ENCODE measurements around the gene VAMP8.
"Not testable (repeated sequence)": the region's sequence is repeated elsewhere in the genome, so short reads cannot be mapped to it uniquely, and the experiment has no call there.

VAMP8 gene

GRCh38 chr2:85600951-85601770 lies 23.8 kb downstream of the VAMP8 start:
- FAIRE-seq = no peak

GRCh38 chr2:85601771-85602475 lies 24.5 kb downstream of the VAMP8 start:
- no peak for FAIRE-seq

GRCh38 chr2:85602476-85603234 lies 25.3 kb downstream of the VAMP8 start, which contains the start of gene TMEM150A:
Gene TMEM150A, minus strand, starts transcription at chr2:85602698. Its CDS starts 750 bp downstream, at chr2:85601948.
- no peak for FAIRE-seq

- FAIRE-seq = not testable (repeated sequence)
Observed at GRCh38 chr2:85604133-85604444, 26.7 kb downstream of the VAMP8 start.

- no peak for FAIRE-seq
Observed at GRCh38 chr2:85604568-85605339, 27.4 kb downstream of the VAMP8 start.

DNA sequence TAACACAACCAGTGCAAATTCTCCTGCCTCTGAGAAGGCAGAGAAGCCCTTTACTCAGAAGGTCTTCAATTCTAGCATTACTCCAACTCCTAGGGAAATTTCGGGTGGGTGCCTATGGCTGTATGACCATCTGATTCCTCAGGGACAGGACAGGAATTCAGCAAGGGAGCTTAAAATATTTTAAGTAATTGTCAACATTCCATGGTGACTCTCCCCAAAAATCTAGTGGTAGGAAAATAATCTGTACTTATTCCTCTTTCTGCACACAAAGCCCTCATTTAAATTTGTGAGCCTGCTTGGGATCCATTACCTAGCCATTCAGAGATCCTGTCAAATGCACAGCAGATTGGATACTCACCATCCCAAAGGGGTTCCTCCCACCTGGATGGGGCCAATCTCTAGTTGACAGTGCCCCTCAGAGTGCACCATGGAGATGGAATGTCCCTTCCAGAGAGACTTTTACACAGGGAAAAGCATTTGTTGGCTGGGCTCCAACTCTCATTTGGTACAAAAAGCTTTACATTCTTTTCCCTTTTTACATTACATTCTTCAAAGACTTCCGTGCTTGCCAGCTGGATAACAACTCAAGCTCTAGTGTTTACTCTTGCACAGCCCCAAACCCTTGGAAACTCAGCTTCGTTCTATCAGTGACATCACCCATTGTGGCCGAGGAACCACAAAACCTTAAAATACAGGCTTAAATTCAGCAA lies 28.2 kb downstream of the VAMP8 start:
- no peak for FAIRE-seq

- no peak for FAIRE-seq
Observed at GRCh38 chr2:85606116-85606455, 28.7 kb downstream of the VAMP8 start.

DNA sequence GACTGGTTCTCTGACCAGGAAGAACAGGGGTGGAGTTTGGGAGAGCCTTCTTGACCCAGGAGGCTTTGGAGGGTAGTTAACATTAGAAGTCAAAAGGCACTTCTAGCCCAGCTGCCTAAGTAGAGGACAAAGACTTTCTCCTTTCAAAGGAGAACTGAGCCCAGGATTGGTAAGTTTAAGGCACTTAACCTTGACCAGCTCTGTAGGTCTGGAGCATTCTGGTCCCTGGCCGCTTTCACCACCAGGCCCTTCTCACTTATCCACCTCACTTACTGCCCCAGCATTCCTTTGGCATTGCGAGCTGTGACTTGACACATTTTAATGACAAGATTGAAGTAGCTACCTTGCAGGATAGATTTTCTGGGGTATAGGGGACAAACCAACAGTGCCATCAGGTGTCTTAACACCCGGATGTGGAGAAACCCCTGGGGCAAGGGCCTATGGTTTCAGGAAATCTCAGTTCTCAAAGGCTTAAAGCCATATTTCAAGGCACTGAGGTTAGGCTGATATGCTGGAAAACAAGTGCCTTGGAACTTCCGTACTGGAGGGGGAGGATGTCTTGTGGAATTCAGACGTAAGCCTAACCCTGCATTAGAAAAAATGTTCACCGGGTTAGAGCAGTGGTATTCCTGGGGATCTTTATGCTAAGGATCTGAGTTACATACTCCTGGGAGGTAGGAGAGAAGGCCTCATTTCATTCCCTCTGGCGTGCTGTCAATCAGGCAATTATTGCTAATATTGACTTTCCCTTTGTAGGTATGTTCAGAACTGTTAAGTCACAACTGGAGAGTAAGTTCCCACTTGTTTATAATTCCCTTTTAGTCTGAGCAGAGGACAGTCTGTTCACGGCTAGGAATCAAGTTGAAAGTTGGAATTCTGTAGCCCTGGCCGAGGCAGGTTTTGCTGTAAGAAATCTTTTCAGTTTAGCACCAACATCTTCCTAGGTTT lies 30.2 kb downstream of the VAMP8 start:
- no peak for FAIRE-seq

DNA sequence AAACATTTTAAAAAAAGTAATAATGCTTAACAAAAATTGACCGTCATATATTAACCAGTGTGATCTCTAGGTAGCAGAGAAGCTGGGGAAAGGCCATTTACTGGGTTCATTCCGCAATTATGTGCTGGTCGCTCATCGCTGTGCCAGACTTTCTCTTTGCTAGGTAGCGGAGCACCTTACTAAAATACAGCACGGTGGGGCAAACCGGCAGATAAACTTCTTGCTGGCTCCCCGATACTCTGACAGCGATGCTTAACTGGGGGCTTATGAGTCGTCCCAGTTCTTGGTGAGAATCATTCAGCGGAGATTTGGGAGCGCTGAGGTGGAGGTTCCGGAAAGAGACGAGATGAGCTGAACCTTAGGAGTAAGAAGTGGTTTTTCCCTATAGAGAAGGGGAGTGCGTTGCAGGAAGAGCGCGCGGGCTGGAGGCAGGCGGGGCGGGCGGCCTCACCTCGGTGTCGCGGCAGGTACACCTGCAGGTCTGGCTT lies 33.9 kb downstream of the VAMP8 start:
- FAIRE-seq = no peak

- FAIRE-seq = peak; percentile 84
Observed at GRCh38 chr2:85611705-85612587, 34.6 kb downstream of the VAMP8 start, which contains the start of gene C2orf68. Gene C2orf68, minus strand, starts transcription at chr2:85612066. Its CDS starts 82 bp downstream, at chr2:85611984.

DNA sequence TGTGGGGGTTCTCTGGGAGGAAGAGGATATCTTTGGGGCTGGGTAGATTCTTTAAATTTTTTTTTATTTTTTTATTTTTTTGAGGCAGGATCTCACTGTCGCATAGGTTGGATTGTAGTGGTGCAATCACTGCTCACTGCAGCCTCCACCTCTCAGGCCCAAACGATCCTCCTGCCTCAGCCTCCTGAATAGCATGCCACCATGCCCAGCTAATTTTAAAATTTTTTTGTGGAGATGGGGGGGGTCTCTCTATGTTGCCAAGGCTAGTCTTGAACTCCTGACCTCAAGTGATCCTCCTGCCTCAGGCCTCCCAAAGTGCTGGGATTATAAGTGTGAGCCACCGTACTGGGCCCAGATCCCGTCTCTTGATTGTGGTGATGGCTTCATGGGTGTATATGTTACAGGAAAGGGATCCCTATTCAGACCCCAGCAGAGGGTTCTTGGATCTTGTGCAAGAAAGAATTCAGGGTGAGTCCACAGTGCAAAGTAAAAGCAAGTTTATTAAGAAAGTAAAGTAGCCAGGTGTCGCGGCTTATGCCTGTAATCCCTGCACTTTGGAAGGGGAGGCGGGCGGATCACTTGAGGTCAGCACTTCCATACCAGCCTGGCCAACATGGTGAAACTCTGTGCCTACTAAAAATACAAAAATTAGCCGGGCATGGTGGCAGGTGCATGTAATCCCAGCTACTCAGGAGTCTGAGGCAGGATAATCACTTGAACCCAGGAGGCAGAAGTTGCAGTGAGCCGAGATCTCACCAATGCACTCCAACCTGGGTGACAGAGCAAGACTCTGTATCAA lies 36.5 kb downstream of the VAMP8 start:
- FAIRE-seq = no peak

DNA sequence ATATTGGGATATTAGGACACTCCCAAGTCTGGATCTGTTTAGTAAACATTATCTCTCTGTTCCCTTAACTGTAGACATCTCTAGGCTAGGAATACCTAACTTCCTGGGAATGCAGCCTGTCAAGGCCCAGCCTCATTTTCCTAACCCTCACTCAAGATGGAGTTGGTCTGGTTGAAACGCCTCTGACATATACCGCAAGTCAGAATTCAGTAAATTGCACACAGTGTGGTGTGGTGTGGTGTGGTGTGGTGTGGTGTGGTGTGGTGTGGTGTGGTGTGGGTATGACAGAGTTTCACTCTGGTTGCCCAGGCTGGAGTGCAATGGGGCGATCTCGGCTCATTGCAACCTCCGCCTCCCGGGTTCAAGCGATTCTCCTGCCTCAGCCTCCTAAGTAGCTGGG lies 37.4 kb downstream of the VAMP8 start:
- not testable (repeated sequence) for FAIRE-seq

GRCh38 chr2:85615413-85615728 lies 38.0 kb downstream of the VAMP8 start:
- no peak for FAIRE-seq

DNA sequence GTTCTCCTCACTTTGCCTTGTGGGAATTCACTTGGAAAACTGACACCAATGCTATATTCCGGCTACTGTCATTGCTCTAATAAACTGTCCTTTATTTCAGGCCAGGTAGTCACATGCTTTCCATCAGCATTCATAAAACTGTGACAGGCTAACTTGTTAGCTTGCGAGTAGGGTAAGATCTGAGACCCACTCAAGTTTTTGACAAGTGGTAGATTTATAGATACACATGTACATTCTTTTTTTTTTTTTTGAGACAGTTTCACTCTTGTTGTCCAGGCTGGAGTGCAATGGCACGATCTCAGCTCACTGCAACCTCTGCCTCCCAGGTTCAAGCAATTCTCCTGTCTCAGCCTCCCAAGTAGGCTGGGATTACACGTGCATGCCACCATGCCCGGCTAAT lies 40.3 kb downstream of the VAMP8 start:
- FAIRE-seq = not testable (repeated sequence)

- no peak for FAIRE-seq
Observed at GRCh38 chr2:85619617-85620016, 42.2 kb downstream of the VAMP8 start.

DNA sequence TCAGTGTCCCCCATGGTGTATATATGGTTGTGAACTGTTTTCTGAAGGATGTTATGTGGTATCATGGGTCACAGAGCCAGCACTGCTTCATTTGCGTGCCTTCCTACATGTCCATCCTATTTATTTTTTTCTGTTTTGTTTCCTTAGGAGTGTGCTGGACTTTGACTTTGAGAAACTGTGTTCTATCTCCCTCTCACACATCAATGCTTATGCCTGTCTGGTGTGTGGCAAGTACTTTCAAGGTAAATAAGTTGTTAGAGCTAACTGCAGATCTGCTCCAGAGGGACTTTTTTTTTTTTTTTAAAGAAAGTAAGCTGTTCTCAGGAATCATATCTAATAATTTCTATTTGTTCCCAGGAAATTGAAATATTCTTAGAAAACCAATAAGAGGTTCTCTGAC lies 44.0 kb downstream of the VAMP8 start:
- no peak for FAIRE-seq

- no peak for FAIRE-seq
Observed at GRCh38 chr2:85623991-85624390, 46.6 kb downstream of the VAMP8 start.

GRCh38 chr2:85628658-85629057 lies 51.3 kb downstream of the VAMP8 start:
- FAIRE-seq = no peak

DNA sequence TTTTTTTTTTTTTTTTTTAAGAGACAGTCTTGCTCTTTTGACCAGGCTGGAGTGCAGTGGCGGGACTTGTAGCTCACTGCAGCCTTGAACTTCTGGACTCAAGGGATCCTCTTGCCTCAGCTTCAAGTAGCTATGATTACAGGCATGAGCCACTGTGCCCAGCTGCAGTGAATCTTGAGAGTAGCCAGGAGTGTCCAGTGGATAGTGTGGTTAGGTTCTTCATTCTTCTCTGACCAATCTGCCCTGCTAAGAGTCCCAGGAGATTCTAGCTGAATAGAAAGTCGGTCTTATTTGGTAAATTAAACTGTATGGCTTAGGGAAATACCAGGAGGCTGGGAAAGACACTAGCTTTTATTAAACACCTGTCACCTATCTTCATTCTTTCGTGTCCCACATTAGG lies 53.9 kb downstream of the VAMP8 start:
- FAIRE-seq = no peak

Data from G401.6 (cell line).